ENCODE measurements around the gene WFDC2.

The WFDC2 gene

DNA sequence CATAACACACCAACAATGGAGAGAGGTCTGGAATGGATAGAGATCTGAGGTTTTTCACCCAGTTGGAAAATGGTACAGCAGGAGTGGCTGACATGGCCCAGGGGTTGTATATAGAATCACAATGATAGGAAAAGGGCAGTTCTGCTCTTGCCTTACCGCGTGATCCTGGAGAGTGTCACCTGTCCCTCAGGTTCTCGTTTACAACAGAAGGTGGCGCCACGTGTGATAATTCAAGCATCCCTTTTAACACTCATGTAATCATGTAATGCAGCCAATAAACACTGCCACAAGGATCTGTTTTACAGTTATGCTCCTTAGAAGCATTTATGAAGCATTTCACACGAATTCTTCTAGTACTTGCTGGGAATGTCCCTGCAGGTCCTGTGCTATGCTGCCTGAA, 12.9 kb upstream of the WFDC2 start:
- Histone ChIP-seq H3K4me3 (ENCODE audit: low read depth, low read length) (no peak overlapping the region), H3K27ac (ENCODE audit: extremely low read depth, low read depth, low read length) (no peak overlapping the region), H3K4me1 (ENCODE audit: control insufficient read depth, insufficient read depth, low read length) (no peaks in the 10 kb centered on the region), H3K9me3 (ENCODE audit: control insufficient read depth, insufficient read depth, low read depth, low read length) (no peaks in the 10 kb centered on the region), H3K36me3 (ENCODE audit: control insufficient read depth in 2 of 2, insufficient read depth in 1 of 2, low read length in 2 of 2) (no peaks in the 10 kb centered on the region)
- POLR2A ChIA-PET: interaction anchor here (1.2 kb wide), 1 partner anchor 94 kb away, joined by 3 read pairs; the partner anchor contains the start of gene SYS1
- CTCF ChIA-PET: interaction anchor here (0.6 to 3.7 kb wide), 5 partner anchors 9 to 830 kb away, joined by 3 to 27 read pairs (median 4); no protein-coding TSS in a partner anchor
- TF ChIP-seq ZNF654 (tag by site-specific recombination; IDR thresholded peaks at IDR 0.05; ENCODE audit: low read depth): peak; percentile 37
- TF ChIP-seq ZNF768 (tag by site-specific recombination; IDR thresholded peaks at IDR 0.05): no peak
- no peak for TF ChIP-seq ZNF549 (tag by site-specific recombination; IDR thresholded peaks at IDR 0.05)

DNA sequence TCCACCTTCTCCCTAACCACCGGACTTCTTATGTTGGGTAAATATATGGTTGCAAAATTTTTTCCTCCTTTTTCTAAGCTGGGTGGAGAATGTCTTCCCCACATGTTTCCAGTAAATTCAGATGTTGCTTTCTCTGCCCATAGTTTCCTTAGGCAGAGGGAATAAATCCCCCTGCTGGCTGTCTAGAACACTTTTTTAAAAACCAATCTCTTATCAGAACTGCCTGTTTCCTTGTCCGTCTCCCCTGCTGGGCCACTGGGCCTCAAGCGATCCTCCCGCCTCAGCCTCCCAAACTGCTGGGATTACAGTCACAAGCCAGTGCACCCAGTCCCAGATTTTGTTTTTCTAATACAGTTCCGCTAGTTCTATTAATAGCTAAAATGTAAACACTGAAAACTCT, 9.9 kb upstream of the WFDC2 start:
- no peak overlapping the region for H3K27ac ChIP-seq (ENCODE audit: extremely low read depth, low read depth, low read length)
- TF ChIP-seq ZNF302 (tag by site-specific recombination; IDR thresholded peaks at IDR 0.05; ENCODE audit: low read depth) (no peak), ZNF174 (tag by site-specific recombination; IDR thresholded peaks at IDR 0.05) (no peak), HOXC10 (CRISPR knock-in tag; IDR thresholded peaks at IDR 0.05) (no peak), ZNF658 (tag by site-specific recombination; IDR thresholded peaks at IDR 0.05) (no peak), ZNF785 (tag by site-specific recombination; IDR thresholded peaks at IDR 0.05) (no peak), ZNF350 (tag by site-specific recombination; IDR thresholded peaks at IDR 0.05) (no peak), ZBTB6 (tag by site-specific recombination; IDR thresholded peaks at IDR 0.05) (no peak), ZNF580 (tag by site-specific recombination; IDR thresholded peaks at IDR 0.05) (no peak), ZSCAN30 (tag by site-specific recombination; IDR thresholded peaks at IDR 0.05) (no peak), ZNF341 (tag by site-specific recombination; IDR thresholded peaks at IDR 0.05; ENCODE audit: low read depth) (no peak), SP7 (tag by site-specific recombination; IDR thresholded peaks at IDR 0.05) (no peak), GLIS1 (tag by site-specific recombination; IDR thresholded peaks at IDR 0.05) (no peak), ZNF501 (tag by site-specific recombination; IDR thresholded peaks at IDR 0.05) (no peak), ZNF184 (tag by site-specific recombination; IDR thresholded peaks at IDR 0.05) (no peak)
- TF ChIP-seq, protein P1, sequence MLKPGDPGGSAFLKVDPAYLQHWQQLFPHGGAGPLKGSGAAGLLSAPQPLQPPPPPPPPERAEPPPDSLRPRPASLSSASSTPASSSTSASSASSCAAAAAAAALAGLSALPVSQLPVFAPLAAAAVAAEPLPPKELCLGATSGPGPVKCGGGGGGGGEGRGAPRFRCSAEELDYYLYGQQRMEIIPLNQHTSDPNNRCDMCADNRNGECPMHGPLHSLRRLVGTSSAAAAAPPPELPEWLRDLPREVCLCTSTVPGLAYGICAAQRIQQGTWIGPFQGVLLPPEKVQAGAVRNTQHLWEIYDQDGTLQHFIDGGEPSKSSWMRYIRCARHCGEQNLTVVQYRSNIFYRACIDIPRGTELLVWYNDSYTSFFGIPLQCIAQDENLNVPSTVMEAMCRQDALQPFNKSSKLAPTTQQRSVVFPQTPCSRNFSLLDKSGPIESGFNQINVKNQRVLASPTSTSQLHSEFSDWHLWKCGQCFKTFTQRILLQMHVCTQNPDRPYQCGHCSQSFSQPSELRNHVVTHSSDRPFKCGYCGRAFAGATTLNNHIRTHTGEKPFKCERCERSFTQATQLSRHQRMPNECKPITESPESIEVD (tag by site-specific recombination; IDR thresholded peaks at IDR 0.05): no peak
- TF ChIP-seq, protein P2, sequence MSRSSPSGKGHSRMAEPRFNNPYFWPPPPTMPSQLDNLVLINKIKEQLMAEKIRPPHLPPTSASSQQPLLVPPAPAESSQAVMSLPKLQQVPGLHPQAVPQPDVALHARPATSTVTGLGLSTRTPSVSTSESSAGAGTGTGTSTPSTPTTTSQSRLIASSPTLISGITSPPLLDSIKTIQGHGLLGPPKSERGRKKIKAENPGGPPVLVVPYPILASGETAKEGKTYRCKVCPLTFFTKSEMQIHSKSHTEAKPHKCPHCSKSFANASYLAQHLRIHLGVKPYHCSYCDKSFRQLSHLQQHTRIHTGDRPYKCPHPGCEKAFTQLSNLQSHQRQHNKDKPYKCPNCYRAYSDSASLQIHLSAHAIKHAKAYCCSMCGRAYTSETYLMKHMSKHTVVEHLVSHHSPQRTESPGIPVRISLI (tag by site-specific recombination; IDR thresholded peaks at IDR 0.05): no peak
- ChIA-PET POLR2A (no interaction called here), CTCF (interaction anchor here (0.7 to 3.7 kb wide), 6 partner anchors 8 to 311 kb away, joined by 3 to 17 read pairs (median 3); no protein-coding TSS in a partner anchor)
- H3K4me1 ChIP-seq (ENCODE audit: control insufficient read depth, insufficient read depth, low read length): no peaks in the 10 kb centered on the region
- no peak overlapping the region for H3K4me3 ChIP-seq (ENCODE audit: low read depth, low read length)
- H3K36me3 ChIP-seq (ENCODE audit: control insufficient read depth in 2 of 2, insufficient read depth in 1 of 2, low read length in 2 of 2): no peaks in the 10 kb centered on the region
- H3K9me3 ChIP-seq (ENCODE audit: control insufficient read depth, insufficient read depth, low read depth, low read length): no peaks in the 10 kb centered on the region

DNA sequence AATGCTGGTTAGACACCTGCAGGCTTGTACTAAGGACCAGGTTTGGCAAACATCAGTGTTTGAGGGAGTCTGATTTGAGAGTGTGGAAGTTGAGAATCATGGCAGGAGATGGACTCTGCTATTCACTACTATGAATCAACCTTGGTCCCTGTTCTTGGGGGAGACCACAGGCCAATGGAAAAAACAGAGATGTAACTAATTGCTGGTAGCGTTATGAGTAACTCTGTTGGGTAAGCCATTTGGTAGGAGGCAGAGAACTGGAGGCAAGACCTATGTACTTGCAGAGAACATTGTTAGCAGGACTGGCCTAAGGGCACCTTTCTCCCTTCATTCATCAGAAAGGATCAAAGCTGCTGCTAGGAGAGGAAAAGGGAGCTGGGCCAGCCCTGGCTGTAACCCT, 8.3 kb upstream of the WFDC2 start:
- H3K36me3 ChIP-seq (ENCODE audit: control insufficient read depth in 2 of 2, insufficient read depth in 1 of 2, low read length in 2 of 2): no peaks in the 10 kb centered on the region
- H3K4me1 ChIP-seq (ENCODE audit: control insufficient read depth, insufficient read depth, low read length): no peaks in the 10 kb centered on the region
- TF ChIP-seq ZNF571 (tag by site-specific recombination; IDR thresholded peaks at IDR 0.05): no peak
- TF ChIP-seq ZNF16 (tag by site-specific recombination; IDR thresholded peaks at IDR 0.05; ENCODE audit: low read depth): no peak
- TF ChIP-seq ZNF2 (tag by site-specific recombination; IDR thresholded peaks at IDR 0.05): no peak
- no peak for TF ChIP-seq GLIS2 (tag by site-specific recombination; IDR thresholded peaks at IDR 0.05)
- TF ChIP-seq ZNF184 (tag by site-specific recombination; IDR thresholded peaks at IDR 0.05): no peak
- no peak for TF ChIP-seq ZNF549 (tag by site-specific recombination; IDR thresholded peaks at IDR 0.05)
- no peak for TF ChIP-seq ZNF658 (tag by site-specific recombination; IDR thresholded peaks at IDR 0.05)
- ChIA-PET POLR2A (no interaction called here), CTCF (interaction anchor here (0.6 to 3.7 kb wide), 7 partner anchors 11 to 310 kb away, joined by 3 to 17 read pairs (median 7); no protein-coding TSS in a partner anchor)
- H3K27ac ChIP-seq (ENCODE audit: extremely low read depth, low read depth, low read length): no peak overlapping the region
- no peaks in the 10 kb centered on the region for H3K9me3 ChIP-seq (ENCODE audit: control insufficient read depth, insufficient read depth, low read depth, low read length)
- no peak overlapping the region for H3K4me3 ChIP-seq (ENCODE audit: low read depth, low read length)
